GM23338 (cell line): Measurements from ENCODE around the gene HOXA2.

Experiments used
- CREB1 ChIP-seq: fragments of 250-450 bp; sonication (Bioruptor Pico); IDR thresholded peaks from 2 replicates; pipeline ENCODE4 v1.5.0; 2020; ENCODE audit warnings: low read depth, mild to moderate bottlenecking, moderate library complexity
- EZH2 ChIP-seq: fragments of 200-600 bp; sonication (generic); IDR thresholded peaks from one replicate; pipeline ENCODE4 v1.8.0; 2017; ENCODE audit warnings: antibody characterized with exemption, mild to moderate bottlenecking, low read depth; ENCODE audit not compliant: unreplicated experiment
- EZH2phosphoT487 ChIP-seq: fragments of 200-600 bp; sonication (generic); IDR thresholded peaks from one replicate; pipeline ENCODE4 v1.8.1; 2018; ENCODE audit warnings: antibody characterized with exemption; ENCODE audit not compliant: unreplicated experiment
- NANOG ChIP-seq: IDR thresholded peaks from 2 replicates; pipeline ENCODE4 v1.6.1; 2016; ENCODE audit warnings: antibody characterized with exemption, borderline replicate concordance
- TF ChIP-seq, protein P1 (sequence below), 2 experiments: fragments of 200-600 bp in 1 of 2; sonication (generic) in 1 of 2; conservative IDR thresholded peaks; 2 replicates each; pipeline versions ENCODE4 v1.5.1 to v1.6.1; 2016 to 2017; ENCODE audit warnings: antibody characterized with exemption in 2 of 2, low read depth in 2 of 2, mild to moderate bottlenecking in 2 of 2, moderate library complexity in 1 of 2

DNA sequence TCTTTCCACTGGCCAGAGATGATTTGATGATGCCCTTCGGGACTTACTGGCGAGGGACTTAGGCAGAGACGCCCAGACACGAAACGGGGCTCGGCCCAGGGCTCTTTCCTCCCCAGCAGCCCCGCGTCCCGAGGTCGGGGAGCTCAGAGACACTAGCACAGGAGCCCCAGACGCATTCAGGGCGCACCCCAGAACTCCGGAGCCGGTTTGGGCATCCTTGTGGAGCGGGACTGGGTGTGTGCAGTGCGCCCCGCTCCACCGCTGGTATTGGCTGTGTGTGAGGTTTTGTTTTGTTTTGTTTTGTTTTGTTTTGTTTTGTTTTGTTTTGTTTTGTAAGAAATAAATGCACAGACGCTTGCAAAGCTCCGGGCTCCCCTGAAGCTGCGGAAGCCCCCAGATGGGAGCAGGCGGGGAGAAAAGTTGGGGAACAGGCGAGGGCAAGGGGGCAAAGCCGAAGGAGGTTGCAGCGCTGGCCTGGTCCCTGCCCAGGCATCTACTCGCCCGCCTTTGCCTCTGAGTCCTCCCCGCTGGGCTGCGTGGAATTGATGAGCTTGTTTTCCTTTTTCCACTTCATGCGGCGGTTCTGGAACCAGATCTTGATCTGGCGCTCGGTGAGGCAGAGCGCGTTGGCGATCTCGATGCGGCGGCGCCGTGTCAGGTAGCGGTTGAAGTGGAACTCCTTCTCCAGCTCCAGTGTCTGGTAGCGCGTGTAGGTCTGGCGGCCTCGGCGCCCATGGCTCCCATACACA, 42.9 kb upstream of the HOXA2 start:
- TF ChIP-seq EZH2phosphoT487, result peak; percentile 82
- TF ChIP-seq, protein P1, sequence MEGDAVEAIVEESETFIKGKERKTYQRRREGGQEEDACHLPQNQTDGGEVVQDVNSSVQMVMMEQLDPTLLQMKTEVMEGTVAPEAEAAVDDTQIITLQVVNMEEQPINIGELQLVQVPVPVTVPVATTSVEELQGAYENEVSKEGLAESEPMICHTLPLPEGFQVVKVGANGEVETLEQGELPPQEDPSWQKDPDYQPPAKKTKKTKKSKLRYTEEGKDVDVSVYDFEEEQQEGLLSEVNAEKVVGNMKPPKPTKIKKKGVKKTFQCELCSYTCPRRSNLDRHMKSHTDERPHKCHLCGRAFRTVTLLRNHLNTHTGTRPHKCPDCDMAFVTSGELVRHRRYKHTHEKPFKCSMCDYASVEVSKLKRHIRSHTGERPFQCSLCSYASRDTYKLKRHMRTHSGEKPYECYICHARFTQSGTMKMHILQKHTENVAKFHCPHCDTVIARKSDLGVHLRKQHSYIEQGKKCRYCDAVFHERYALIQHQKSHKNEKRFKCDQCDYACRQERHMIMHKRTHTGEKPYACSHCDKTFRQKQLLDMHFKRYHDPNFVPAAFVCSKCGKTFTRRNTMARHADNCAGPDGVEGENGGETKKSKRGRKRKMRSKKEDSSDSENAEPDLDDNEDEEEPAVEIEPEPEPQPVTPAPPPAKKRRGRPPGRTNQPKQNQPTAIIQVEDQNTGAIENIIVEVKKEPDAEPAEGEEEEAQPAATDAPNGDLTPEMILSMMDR (conservative IDR thresholded peaks at IDR 0.05; ENCODE audit: low read depth in 2 of 2), result no peak
- no peak for TF ChIP-seq CREB1 (CRISPR knock-in tag)
- peak; percentile 97 for TF ChIP-seq EZH2
- no peak for TF ChIP-seq NANOG
